ENCODE results near the gene CEACAM21.

DNA sequence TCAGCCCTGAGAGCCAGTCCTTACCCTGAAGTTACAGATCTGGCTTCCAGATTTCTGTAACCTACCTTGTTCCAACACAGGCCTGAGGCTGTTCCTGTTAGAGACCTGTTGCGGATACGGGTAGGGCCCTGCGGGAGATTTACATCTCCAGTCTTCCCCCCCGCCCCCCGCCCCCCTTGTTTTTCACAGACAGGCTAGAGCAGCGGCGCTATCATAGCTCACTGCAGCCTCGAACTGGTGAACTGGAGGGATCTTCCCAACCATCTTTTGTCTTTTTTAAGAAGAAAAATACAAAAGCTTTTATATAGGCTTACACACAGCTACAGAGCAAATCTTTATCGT, 10.6 kb upstream of the CEACAM21 start:
- TF ChIP-seq, protein P1, sequence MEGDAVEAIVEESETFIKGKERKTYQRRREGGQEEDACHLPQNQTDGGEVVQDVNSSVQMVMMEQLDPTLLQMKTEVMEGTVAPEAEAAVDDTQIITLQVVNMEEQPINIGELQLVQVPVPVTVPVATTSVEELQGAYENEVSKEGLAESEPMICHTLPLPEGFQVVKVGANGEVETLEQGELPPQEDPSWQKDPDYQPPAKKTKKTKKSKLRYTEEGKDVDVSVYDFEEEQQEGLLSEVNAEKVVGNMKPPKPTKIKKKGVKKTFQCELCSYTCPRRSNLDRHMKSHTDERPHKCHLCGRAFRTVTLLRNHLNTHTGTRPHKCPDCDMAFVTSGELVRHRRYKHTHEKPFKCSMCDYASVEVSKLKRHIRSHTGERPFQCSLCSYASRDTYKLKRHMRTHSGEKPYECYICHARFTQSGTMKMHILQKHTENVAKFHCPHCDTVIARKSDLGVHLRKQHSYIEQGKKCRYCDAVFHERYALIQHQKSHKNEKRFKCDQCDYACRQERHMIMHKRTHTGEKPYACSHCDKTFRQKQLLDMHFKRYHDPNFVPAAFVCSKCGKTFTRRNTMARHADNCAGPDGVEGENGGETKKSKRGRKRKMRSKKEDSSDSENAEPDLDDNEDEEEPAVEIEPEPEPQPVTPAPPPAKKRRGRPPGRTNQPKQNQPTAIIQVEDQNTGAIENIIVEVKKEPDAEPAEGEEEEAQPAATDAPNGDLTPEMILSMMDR (conservative IDR thresholded peaks at IDR 0.05): no peak
- no peak for TF ChIP-seq ZFX (IDR thresholded peaks at IDR 0.05)
